HT-29 (cell line): ENCODE measurements around the gene P2RY2. TPM values are rescaled to one million over a fixed set of nuclear protein-coding genes. Genes with fewer than 3 reads are reported as not detected.
"Not testable (repeated sequence)": the region's sequence is repeated elsewhere in the genome, so short reads cannot be mapped to it uniquely, and the experiment has no call there.

ENCODE experiments used
- DNase-seq: peaks from one replicate; pipeline ENCODE4 v3.0.0-alpha.2; 2015; ENCODE audit warnings: low spot score
- total RNA-seq: library from RNA; depleted of rRNA; stranded (reverse); fragments of >200 nt; shearing (Covaris generic); gene quantifications from 2 replicates; pipeline ENCODE4 v1.2.3, GENCODE V29; 2014

P2RY2 gene
- total RNA-seq, 1 experiment from 2014 or later: 36.4 TPM

DNA sequence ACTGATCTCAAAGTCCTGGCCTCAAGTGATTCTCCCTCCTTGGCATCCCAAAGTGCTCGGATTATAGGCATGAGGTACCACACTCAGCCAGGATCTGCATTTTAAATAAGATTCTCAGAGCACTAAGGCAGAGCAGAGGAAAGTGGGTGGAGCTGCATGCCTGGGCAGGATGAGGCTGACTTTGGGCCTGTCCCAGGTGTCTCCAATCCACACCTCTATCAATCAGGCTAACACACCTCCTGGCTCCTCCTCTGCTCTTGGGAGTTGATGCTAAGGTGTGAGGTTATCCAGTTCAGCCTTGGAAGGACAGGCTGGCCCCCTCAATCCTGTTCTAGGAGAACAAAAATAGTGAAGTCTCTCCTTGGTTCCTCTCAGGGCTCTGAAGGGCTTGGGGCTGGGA lies 30.2 kb upstream of the P2RY2 start:
- DNase-seq: peak; percentile 57

GRCh38 chr11:73188301-73188700 lies 29.8 kb upstream of the P2RY2 start:
- no peak for DNase-seq

DNA sequence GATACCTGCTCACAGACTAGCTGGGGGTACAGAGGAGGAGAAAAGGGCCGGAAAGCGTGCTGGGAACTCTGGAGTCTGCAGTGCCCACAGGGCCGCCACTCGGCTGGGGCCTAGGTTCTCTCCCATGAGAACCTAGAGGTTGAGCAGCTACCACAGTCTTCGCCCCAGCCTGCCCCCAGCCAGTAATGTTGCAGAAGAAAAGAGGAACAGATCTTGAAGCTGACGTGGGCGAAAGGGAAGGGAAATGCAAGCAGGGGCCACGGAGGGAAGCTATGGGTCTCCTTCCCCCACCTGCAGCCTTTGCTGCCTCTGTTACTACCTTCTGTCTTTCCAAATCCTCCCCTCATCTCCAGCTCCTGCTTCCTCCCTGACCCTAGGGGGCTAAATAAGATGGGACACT lies 28.8 kb upstream of the P2RY2 start:
- DNase-seq: no peak

- no peak for DNase-seq
These were observed 28.1 kb upstream of the P2RY2 start for GRCh38 chr11:73189723-73190556.

- no peak for DNase-seq
These were observed 27.6 kb upstream of the P2RY2 start for GRCh38 chr11:73190557-73190885.

DNA sequence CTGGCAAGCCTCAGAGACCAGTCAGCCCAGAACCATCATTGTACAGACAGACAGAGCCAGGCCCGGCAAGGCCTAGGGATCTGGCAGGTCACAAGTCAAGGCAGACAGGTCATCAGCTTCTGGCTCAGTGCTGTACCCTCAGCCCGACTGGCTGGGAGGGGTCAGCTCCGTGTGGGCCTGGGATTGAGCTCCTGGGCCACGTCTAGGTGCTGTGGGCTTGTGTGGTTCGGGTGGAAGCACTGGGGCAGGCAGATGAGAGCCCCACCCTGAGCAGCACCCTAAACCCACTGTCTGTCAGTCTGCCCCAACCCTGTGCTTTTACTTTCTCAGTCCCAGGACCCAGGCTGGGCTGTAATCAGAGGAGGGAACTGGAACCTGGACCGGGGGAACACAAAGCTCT lies 26.9 kb upstream of the P2RY2 start:
- DNase-seq: no peak

- peak; percentile 66 for DNase-seq
These were observed 25.8 kb upstream of the P2RY2 start for GRCh38 chr11:73192272-73192671.

DNA sequence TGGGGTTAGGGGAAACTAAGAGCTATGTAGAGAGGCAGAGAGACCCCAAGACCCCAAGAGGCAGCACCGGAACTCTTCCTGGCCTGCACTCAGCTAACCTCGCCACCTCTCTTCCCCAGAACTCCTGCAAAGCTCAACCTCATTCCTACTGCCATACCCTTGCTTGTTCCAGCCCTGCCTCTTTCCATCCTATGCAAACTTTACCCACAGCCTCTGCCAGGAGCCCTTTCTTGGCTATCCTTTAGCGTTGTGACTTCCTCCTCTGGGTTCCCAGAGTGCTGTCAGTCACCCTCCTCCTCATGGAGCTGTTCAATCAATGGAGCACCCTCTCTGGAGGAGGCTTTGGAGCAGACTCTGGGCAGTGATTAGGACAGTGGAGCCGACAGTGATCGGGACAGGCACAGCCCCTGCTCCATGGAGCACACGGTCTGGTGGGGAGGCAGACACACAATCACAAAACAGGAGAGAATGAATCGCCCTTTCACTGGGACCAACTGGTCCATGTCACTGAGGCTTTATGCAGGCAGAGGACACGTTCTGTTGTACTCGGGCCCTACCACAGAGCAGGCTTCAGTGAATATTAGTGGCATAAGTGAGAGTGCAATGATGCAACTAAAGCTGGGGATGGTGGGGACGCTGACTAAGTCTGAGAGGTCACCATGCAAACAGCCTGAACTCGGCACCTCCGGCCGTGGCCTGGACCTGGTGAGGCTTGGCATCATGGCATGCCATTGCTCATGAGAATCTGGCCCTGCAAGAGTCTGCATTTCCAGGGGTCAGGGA lies 24.6 kb upstream of the P2RY2 start:
- DNase-seq: no peak

- DNase-seq: no peak
These were observed 24.0 kb upstream of the P2RY2 start for GRCh38 chr11:73194034-73194507.

GRCh38 chr11:73194593-73194992 lies 23.5 kb upstream of the P2RY2 start:
- DNase-seq: peak; percentile 97

- peak; percentile 85 for DNase-seq
These were observed 22.7 kb upstream of the P2RY2 start for GRCh38 chr11:73195191-73196007.

DNA sequence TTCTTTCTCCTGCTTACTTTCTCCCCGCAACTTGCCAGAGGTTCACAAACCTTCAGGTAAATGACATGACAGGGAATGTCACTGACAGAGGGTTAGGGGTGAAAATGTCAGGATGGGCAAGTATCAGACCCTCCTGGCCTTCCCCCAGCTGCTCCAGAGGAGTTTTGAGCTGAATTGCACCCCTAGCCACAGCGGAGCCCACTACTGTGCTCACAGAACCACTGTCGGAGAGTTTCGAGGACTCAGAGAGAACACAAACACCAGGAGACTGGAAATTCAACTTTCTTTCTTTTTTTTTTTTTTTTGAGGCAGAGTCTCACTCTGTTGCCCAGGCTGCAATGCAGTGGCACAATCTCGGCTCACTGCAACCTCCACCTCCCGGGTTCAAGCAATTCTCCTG lies 21.5 kb upstream of the P2RY2 start:
- DNase-seq: no peak

DNA sequence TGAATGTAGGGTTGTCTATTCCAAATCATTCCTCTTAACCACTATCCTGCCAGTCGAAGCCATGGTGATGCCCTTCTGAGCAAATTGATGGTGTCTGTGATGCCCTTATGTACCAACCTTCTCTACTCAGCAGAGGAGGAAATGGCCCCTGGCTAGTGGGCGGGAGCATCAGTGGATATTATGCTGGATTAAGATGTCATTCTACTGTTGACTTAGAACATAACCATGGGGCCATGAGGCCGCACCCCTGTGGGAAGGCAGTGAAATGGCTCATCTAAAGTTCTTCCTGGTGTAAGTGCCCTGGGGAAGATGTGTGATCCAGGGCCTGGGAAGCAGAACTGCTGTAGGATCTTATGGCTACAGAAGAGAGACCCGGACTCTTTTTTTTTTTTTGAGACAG lies 20.7 kb upstream of the P2RY2 start:
- no peak for DNase-seq

- not testable (repeated sequence) for DNase-seq
These were observed 20.3 kb upstream of the P2RY2 start for GRCh38 chr11:73197787-73198186.

GRCh38 chr11:73198677-73199076 lies 19.4 kb upstream of the P2RY2 start:
- no peak for DNase-seq

- no peak for DNase-seq
These were observed 18.6 kb upstream of the P2RY2 start for GRCh38 chr11:73199446-73199845.

- peak; percentile 56 for DNase-seq
These were observed 17.8 kb upstream of the P2RY2 start for GRCh38 chr11:73200256-73200655.

- DNase-seq: no peak
These were observed 16.8 kb upstream of the P2RY2 start for GRCh38 chr11:73201249-73201648.

DNA sequence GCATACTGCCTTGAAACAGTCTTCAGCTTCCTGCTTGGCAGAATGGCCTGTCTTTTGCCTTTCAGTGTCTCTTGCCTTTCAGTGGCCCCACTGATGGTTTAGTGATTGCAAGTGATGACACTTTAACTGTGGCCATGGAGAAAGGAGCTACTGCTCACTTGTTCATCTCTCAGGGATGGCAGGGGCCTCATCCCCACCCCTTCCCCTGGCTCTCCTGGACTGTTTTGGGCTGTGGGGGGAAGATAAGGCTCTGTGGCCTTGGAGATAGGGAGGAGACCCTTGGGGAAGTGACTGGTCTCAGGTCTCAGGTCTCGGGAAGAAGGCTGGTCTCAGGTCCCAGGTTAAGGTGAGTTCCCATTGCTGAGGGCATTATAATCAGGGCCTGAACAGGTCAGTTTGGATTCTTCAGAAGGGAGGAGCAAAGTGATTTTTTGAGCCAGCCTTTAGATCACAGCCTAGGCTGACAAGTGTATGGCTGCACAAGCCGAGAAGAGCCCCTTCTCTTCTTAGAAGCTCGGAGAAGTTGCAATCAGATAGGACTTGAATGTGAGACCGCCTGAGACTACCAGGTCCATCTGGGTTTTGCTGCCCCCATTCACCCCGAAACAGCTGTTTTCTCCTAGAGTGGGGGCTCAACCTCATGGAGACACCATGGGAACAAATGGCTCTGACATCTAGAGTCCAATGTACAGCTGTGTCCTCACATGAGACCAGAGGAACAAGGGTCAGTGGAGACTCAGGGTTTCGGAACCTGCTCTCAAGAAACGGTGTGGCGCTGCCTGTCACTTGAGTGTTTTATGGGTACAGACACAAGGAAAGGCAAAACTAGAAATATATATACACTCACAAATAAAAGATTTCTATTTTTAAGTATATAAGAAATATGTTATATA lies 15.9 kb upstream of the P2RY2 start:
- peak; percentile 94 for DNase-seq

DNA sequence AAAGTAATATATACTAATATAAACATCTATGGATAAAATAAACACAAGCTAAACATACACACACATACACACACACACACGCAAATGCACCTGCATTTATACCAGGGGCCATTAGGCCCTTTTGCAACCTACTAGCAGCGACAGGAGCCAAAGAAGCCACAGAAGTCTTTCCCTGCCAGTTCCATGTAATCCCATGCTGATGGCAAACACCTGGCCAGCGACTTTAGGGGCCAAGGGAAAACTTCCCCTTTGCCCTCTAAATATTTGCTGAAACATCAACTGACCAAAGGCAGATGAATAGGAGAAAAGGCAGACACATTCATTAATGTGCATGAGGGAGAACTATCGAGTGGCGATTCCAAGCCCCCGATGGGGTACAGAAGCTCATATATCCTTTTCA lies 14.8 kb upstream of the P2RY2 start:
- DNase-seq: no peak

DNA sequence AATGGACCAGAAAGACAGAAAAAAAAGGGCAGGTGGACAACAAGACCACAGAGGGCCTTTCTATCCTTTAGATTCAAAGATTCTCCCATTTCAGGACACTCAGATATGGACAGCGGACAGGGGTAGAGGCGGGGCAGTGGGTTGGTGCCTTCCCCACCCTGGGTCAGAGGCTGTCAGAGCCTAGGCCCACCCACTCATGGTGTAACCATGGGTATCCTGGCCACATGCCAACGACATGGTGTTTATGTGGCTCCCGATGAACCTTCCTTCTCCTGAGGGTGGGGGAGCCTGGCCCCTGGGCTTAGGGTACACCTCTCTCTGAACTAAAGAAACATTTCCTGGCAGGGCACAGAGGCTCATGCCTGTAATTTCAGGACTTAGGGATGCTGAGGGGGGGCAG lies 14.3 kb upstream of the P2RY2 start:
- DNase-seq: peak; percentile 33
